Measurements from ENCODE around the gene CUL1.

- TF ChIP-seq, protein P1, sequence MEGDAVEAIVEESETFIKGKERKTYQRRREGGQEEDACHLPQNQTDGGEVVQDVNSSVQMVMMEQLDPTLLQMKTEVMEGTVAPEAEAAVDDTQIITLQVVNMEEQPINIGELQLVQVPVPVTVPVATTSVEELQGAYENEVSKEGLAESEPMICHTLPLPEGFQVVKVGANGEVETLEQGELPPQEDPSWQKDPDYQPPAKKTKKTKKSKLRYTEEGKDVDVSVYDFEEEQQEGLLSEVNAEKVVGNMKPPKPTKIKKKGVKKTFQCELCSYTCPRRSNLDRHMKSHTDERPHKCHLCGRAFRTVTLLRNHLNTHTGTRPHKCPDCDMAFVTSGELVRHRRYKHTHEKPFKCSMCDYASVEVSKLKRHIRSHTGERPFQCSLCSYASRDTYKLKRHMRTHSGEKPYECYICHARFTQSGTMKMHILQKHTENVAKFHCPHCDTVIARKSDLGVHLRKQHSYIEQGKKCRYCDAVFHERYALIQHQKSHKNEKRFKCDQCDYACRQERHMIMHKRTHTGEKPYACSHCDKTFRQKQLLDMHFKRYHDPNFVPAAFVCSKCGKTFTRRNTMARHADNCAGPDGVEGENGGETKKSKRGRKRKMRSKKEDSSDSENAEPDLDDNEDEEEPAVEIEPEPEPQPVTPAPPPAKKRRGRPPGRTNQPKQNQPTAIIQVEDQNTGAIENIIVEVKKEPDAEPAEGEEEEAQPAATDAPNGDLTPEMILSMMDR (IDR thresholded peaks at IDR 0.05; ENCODE audit: low read depth, low read length, poor library complexity, severe bottlenecking) = no peak
- TF ChIP-seq EZH2phosphoT487 (IDR thresholded peaks at IDR 0.05; ENCODE audit: borderline replicate concordance, low read length) = no peak
Measured at GRCh38 chr7:148704970-148705369, 6.3 kb downstream of the CUL1 start.
